DMS53 treated with DMSO at 0.1 percent for 48 hours (cell line): ENCODE measurements around the gene LPIN1.
"Not testable (repeated sequence)": the region's sequence is repeated elsewhere in the genome, so short reads cannot be mapped to it uniquely, and the experiment has no call there.

Experiments
- DNase-seq: peaks from one replicate; lab custom pipeline; 2025; ENCODE audit not compliant: unreplicated experiment; lab: John Stamatoyannopoulos, UW

LPIN1 gene

GRCh38 chr2:11743846-11744553 lies 2.4 kb upstream of the LPIN1 start:
- DNase-seq = peak; percentile 87

GRCh38 chr2:11744631-11745394 lies 1.6 kb upstream of the LPIN1 start:
- DNase-seq = no peak

GRCh38 chr2:11745613-11746375 lies 638 bp upstream of the LPIN1 start:
- DNase-seq = no peak

- no peak for DNase-seq
Observed at GRCh38 chr2:11746807-11747459, 501 bp downstream of the LPIN1 start.

- no peak for DNase-seq
Observed at GRCh38 chr2:11748018-11748860, 1.8 kb downstream of the LPIN1 start.

- DNase-seq = no peak
Observed at GRCh38 chr2:11748861-11749645, 2.6 kb downstream of the LPIN1 start.

GRCh38 chr2:11749646-11750349 lies 3.4 kb downstream of the LPIN1 start:
- DNase-seq = no peak

GRCh38 chr2:11750422-11750821 lies 4.0 kb downstream of the LPIN1 start:
- DNase-seq = no peak

GRCh38 chr2:11750917-11751316 lies 4.5 kb downstream of the LPIN1 start:
- DNase-seq = no peak

GRCh38 chr2:11752906-11753305 lies 6.5 kb downstream of the LPIN1 start:
- no peak for DNase-seq

- DNase-seq = peak; percentile 80
Observed at GRCh38 chr2:11753452-11753885, 7.0 kb downstream of the LPIN1 start.

GRCh38 chr2:11753886-11754699 lies 7.7 kb downstream of the LPIN1 start:
- peak; percentile 75 for DNase-seq

- no peak for DNase-seq
Observed at GRCh38 chr2:11754700-11755015, 8.2 kb downstream of the LPIN1 start.

- no peak for DNase-seq
Observed at GRCh38 chr2:11757101-11757500, 10.7 kb downstream of the LPIN1 start.

GRCh38 chr2:11758187-11758586 lies 11.8 kb downstream of the LPIN1 start:
- DNase-seq = no peak

GRCh38 chr2:11758647-11759046 lies 12.2 kb downstream of the LPIN1 start:
- no peak for DNase-seq

GRCh38 chr2:11759182-11759975 lies 12.9 kb downstream of the LPIN1 start:
- DNase-seq = not testable (repeated sequence)
